Neural progenitor cell (in vitro differentiated cells): ENCODE results near the gene CIBAR2. TPM values are rescaled to one million over a fixed set of nuclear protein-coding genes. Genes with fewer than 3 reads are reported as not detected.

Experiments
- DNase-seq: peaks from one replicate; pipeline ENCODE4 v3.0.0-alpha.2; 2016; ENCODE audit warnings: low spot score
- H2AFZ ChIP-seq: fragments of 200-600 bp; sonication (generic); replicated peaks from 2 replicates; pipeline ENCODE4 v1.6.1; 2016; ENCODE audit warnings: antibody characterized with exemption
- H3F3A ChIP-seq: fragments of 200-600 bp; sonication (generic); 2 replicates; pipeline ENCODE4 v1.6.1; 2016; ENCODE audit warnings: antibody characterized with exemption, low read depth
- H3K27ac ChIP-seq: fragments of 200-600 bp; sonication (generic); 2 replicates; pipeline ENCODE4 v1.5.1; 2016; ENCODE audit warnings: mild to moderate bottlenecking
- H3K27me3 ChIP-seq: fragments of 200-600 bp; sonication (generic); 2 replicates; pipeline ENCODE4 v1.6.1; 2016; ENCODE audit warnings: mild to moderate bottlenecking, moderate library complexity
- H3K36me3 ChIP-seq: fragments of 200-600 bp; sonication (generic); 2 replicates; pipeline ENCODE4 v1.5.1; 2016
- H3K4me1 ChIP-seq: fragments of 200-600 bp; sonication (generic); 2 replicates; pipeline ENCODE4 v1.6.1; 2016; ENCODE audit warnings: mixed run types
- H3K4me2 ChIP-seq: fragments of 200-600 bp; sonication (generic); 2 replicates; pipeline ENCODE4 v1.6.1; 2016
- H3K4me3 ChIP-seq: fragments of 200-600 bp; sonication (generic); 2 replicates; pipeline ENCODE4 v1.5.1; 2016
- H3K79me2 ChIP-seq: fragments of 200-600 bp; sonication (generic); 2 replicates; pipeline ENCODE4 v1.6.1; 2016; ENCODE audit warnings: low read depth
- H3K9ac ChIP-seq: fragments of 200-600 bp; sonication (generic); 2 replicates; pipeline ENCODE4 v1.6.1; 2016
- H3K9me3 ChIP-seq: fragments of 200-600 bp; sonication (generic); 2 replicates; pipeline ENCODE4 v1.5.1; 2016; ENCODE audit warnings: low read depth
- H4K20me1 ChIP-seq: fragments of 200-600 bp; sonication (generic); 2 replicates; pipeline ENCODE4 v1.6.1; 2016; ENCODE audit warnings: low read depth
- H3K27ac Mint-ChIP-seq: 3 replicates; pipeline ENCODE4 v1.8.0; 2021; ENCODE audit warnings: mixed read lengths
- H3K27me3 Mint-ChIP-seq: 2 replicates; pipeline ENCODE4 v1.8.0; 2022; ENCODE audit warnings: low read depth, mild to moderate bottlenecking, inconsistent platforms, moderate library complexity, mixed read lengths; ENCODE audit not compliant: insufficient read depth
- H3K36me3 Mint-ChIP-seq: 3 replicates; pipeline ENCODE4 v1.8.0; 2021; ENCODE audit warnings: mixed read lengths
- H3K4me1 Mint-ChIP-seq: 3 replicates; pipeline ENCODE4 v1.8.0; 2021; ENCODE audit warnings: mixed read lengths
- H3K4me3 Mint-ChIP-seq: 3 replicates; pipeline ENCODE4 v1.8.0; 2021; ENCODE audit warnings: mild to moderate bottlenecking, moderate library complexity, mixed read lengths
- H3K9me3 Mint-ChIP-seq: 3 replicates; pipeline ENCODE4 v1.8.0; 2020; ENCODE audit warnings: mixed read lengths
- EZH2 ChIP-seq: fragments of 200-600 bp; sonication (generic); IDR thresholded peaks from 2 replicates; pipeline ENCODE4 v1.6.1; 2017; ENCODE audit warnings: antibody characterized with exemption, mild to moderate bottlenecking, moderate library complexity
- EZH2phosphoT487 ChIP-seq: fragments of 200-600 bp; sonication (generic); IDR thresholded peaks from 2 replicates; pipeline ENCODE4 v1.6.1; 2017; ENCODE audit warnings: antibody characterized with exemption
- total RNA-seq: library from RNA; depleted of rRNA; stranded (reverse); fragments of >200 nt; gene quantifications from 2 replicates; pipeline ENCODE4 v1.2.3, GENCODE V29; 2015; ENCODE audit warnings: low replicate concordance
- TF ChIP-seq, protein P1 (sequence below): fragments of 200-600 bp; sonication (generic); IDR thresholded peaks from 2 replicates; pipeline ENCODE4 v1.5.1; 2017; ENCODE audit warnings: antibody characterized with exemption, mild to moderate bottlenecking

Gene CIBAR2
- total RNA-seq, 1 donor from 2014 or later, result not detected

DNA sequence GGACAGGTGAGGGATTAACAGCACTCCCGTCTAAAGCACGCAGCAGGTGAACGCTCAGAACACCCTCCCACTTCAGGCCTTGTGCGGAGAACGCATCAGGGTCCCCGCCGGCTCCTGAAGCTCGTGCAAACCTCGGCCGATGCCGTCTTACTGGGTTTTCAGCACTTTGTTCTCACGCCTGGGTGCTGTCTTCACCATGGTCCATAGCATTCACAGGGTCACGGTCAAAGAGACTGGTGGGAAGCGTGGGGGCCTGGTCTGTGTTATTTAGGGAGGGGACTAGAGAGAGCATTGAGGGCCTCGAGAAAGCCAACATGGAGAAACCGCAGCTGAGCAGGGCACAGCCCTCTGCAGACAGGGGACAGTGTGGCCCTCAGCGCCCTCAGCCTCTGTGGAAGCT, 26.6 kb downstream of the CIBAR2 start:
- Histone ChIP-seq H3K9me3 (no peaks in the 10 kb centered on the region), H2AFZ (no peak overlapping the region), H3K4me2 (no peak overlapping the region), H3K27me3 (peaks cover 29% of the 10 kb centered on the region), H3F3A (peaks cover 41% of the 10 kb centered on the region), H3K4me1 (peaks cover 37% of the 10 kb centered on the region), H3K4me3 (no peak overlapping the region), H3K27ac (no peak overlapping the region), H3K79me2 (no peaks in the 10 kb centered on the region), H4K20me1 (peaks cover 5% of the 10 kb centered on the region), H3K9ac (no peak overlapping the region), H3K36me3 (no peaks in the 10 kb centered on the region)
- TF ChIP-seq EZH2 (no peak), EZH2phosphoT487 (no peak)
- TF ChIP-seq, protein P1, sequence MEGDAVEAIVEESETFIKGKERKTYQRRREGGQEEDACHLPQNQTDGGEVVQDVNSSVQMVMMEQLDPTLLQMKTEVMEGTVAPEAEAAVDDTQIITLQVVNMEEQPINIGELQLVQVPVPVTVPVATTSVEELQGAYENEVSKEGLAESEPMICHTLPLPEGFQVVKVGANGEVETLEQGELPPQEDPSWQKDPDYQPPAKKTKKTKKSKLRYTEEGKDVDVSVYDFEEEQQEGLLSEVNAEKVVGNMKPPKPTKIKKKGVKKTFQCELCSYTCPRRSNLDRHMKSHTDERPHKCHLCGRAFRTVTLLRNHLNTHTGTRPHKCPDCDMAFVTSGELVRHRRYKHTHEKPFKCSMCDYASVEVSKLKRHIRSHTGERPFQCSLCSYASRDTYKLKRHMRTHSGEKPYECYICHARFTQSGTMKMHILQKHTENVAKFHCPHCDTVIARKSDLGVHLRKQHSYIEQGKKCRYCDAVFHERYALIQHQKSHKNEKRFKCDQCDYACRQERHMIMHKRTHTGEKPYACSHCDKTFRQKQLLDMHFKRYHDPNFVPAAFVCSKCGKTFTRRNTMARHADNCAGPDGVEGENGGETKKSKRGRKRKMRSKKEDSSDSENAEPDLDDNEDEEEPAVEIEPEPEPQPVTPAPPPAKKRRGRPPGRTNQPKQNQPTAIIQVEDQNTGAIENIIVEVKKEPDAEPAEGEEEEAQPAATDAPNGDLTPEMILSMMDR, result no peak
- Mint-ChIP-seq H3K27me3 (peaks cover 12% of the 10 kb centered on the region), H3K36me3 (no peaks in the 10 kb centered on the region), H3K9me3 (no peaks in the 10 kb centered on the region), H3K4me3 (no peak overlapping the region), H3K4me1 (peaks cover 54% of the 10 kb centered on the region), H3K27ac (no peak overlapping the region)
- DNase-seq, result no peak

DNA sequence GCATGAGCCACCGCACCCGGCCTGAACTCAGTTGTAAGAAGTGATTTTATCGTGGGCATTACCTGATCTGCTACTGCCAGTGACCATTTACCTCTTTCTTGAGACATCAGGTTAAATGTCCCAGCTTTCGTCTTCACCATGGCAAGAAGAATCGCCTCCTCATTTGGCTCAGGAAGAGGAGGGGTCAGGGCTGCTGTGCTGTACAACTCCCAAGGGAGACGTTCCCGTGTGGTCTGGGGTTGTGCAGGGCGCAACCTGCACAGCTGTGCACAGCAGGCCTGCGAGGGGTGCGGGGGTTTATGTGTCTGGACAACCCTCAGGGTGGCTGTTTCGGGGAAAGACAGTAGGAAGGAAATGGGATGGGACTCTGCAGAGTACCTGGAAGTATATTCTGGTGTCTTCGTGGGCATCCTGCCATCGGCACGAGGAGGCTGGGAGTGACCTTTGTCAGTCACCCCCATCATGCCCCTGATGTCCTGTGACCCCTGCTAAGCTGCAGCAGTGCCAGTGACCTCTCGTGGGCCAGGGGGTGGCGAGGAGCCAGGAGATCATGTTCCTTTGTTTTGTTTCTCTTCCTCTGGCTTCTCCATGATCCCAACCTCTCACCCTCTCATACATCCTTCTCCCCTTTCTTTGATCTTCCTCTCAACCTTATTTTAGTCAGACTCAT, 27.3 kb downstream of the CIBAR2 start:
- H3K9me3 ChIP-seq, result no peaks in the 10 kb centered on the region
- no peaks in the 10 kb centered on the region for H3K36me3 ChIP-seq
- H3K9me3 Mint-ChIP-seq, result no peaks in the 10 kb centered on the region
- H3K36me3 Mint-ChIP-seq, result peaks cover 2% of the 10 kb centered on the region
- H3K27me3 Mint-ChIP-seq, result peaks cover 12% of the 10 kb centered on the region
- no peak overlapping the region for H3K4me3 ChIP-seq
- H2AFZ ChIP-seq, result no peak overlapping the region
- peaks cover 29% of the 10 kb centered on the region for H3K27me3 ChIP-seq
- H3K9ac ChIP-seq, result no peak overlapping the region
- no peak for DNase-seq
- no peak overlapping the region for H3K27ac Mint-ChIP-seq
- H3K27ac ChIP-seq, result no peak overlapping the region
- H3K79me2 ChIP-seq, result no peaks in the 10 kb centered on the region
- H3K4me1 Mint-ChIP-seq, result peaks cover 49% of the 10 kb centered on the region
- peaks cover 5% of the 10 kb centered on the region for H4K20me1 ChIP-seq
- H3K4me3 Mint-ChIP-seq, result no peak overlapping the region
- TF ChIP-seq EZH2 (no peak), EZH2phosphoT487 (no peak)
- TF ChIP-seq, protein P1, result no peak
- H3K4me2 ChIP-seq, result no peak overlapping the region
- peaks cover 42% of the 10 kb centered on the region for H3F3A ChIP-seq
- peaks cover 43% of the 10 kb centered on the region for H3K4me1 ChIP-seq

DNA sequence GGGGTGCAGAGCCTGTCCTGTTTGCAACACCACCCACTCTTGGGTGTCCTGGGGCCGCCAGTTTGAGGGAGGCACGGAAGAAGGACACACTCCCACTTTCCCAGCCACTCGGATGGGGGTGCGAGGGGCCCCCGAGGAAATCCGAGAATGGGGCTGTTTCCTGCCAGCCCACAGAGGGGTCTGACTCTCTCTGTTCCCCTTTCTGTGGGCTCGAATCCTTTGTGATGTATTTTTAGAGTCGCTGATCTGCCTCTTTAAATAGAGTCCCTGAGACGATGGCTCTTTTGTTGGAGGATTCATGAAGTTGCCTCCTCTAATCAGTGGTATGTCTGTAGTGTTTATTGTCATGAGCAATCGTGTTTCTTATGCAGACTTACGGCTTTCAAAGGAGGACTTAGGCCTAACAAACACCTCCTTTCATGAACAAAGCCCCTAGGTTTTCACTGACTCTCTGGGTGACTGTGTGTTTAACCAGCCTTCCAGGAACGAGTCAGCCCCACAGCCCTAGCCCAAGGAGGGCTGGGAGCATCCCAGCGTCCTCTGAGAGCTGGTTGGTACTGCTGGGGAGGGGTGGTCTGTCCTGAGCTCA, 29.1 kb downstream of the CIBAR2 start:
- H3K4me2 ChIP-seq, result peak overlapping the region; percentile 78
- peaks cover 12% of the 10 kb centered on the region for H3K27me3 Mint-ChIP-seq
- peak overlapping the region; percentile 92 for H3K27ac Mint-ChIP-seq

More for the DNA sequence above, 29.1 kb downstream of the CIBAR2 start:
- Histone ChIP-seq H3K4me3 (peak overlapping the region; percentile 36), H3K79me2 (no peaks in the 10 kb centered on the region), H3K36me3 (no peaks in the 10 kb centered on the region), H3F3A (peaks cover 42% of the 10 kb centered on the region), H3K27ac (peak overlapping the region; percentile 57), H2AFZ (no peak overlapping the region), H3K27me3 (peaks cover 35% of the 10 kb centered on the region), H3K9ac (no peak overlapping the region), H4K20me1 (peaks cover 5% of the 10 kb centered on the region), H3K9me3 (no peaks in the 10 kb centered on the region), H3K4me1 (peaks cover 43% of the 10 kb centered on the region)
- TF ChIP-seq EZH2 (no peak), EZH2phosphoT487 (peak; percentile 38)
- Mint-ChIP-seq H3K4me3 (peak overlapping the region; percentile 11), H3K4me1 (peaks cover 45% of the 10 kb centered on the region), H3K9me3 (no peaks in the 10 kb centered on the region), H3K36me3 (peaks cover 7% of the 10 kb centered on the region)
- peak; percentile 82 for DNase-seq
